ENCODE results near the gene MED26. TPM values are rescaled to one million over a fixed set of nuclear protein-coding genes. Genes with fewer than 3 reads are reported as not detected.

MED26 gene
- total RNA-seq, 1 donor from 2014 or later: 11.3 TPM

DNA sequence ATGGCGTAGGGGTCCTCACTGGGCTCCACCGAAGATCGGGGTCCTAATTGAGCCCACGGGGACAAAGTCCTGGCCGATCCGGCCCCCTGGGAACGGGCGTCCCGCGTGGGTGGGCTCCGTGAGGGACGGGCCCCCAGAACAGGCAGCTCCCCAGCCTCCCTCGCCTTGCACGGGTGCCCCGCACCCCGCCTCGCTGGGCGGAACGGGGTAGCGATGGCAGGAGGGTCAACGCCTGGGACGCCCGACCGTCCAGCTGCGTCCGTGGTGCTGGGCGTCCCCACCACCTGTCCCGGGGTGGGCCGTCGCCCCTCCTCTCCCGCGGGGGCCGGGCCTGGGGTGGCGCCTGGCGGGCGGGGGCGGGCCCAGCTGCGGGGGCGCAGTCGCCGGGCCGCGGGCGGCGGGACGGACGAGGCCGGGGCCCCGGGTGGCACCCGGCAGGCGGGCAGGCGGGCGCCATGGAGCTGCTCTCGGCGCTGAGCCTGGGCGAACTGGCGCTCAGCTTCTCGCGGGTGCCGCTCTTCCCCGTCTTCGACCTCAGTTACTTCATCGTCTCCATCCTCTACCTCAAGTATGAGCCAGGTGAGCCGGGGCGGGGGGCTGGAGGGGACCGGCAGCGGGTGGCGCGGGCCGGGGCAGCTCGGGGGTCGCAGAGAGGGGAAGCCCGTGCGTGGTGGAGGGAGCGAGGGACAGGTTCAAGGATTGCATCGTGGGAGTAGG, 32.9 kb upstream of the MED26 start, which contains the start of gene TMEM38A:
TSS of gene TMEM38A (plus strand) at position 377 of the 717 bp plus-strand sequence. CDS start at position 456, 79 bp downstream.
- peak within 1 kb of the TSS; percentile 59 to 93 for H3K4me3 ChIP-seq
- no peaks in the 10 kb centered on the region for H3K27me3 ChIP-seq
- peaks cover 0 to 6% of the 10 kb centered on the region in 2 donors for H3K36me3 ChIP-seq
- DNase-seq (ENCODE audit: extremely low spot score in 2 of 2): no peak
- peaks cover 41% of the 10 kb centered on the region for H3K4me1 ChIP-seq
- TF ChIP-seq, protein P1, sequence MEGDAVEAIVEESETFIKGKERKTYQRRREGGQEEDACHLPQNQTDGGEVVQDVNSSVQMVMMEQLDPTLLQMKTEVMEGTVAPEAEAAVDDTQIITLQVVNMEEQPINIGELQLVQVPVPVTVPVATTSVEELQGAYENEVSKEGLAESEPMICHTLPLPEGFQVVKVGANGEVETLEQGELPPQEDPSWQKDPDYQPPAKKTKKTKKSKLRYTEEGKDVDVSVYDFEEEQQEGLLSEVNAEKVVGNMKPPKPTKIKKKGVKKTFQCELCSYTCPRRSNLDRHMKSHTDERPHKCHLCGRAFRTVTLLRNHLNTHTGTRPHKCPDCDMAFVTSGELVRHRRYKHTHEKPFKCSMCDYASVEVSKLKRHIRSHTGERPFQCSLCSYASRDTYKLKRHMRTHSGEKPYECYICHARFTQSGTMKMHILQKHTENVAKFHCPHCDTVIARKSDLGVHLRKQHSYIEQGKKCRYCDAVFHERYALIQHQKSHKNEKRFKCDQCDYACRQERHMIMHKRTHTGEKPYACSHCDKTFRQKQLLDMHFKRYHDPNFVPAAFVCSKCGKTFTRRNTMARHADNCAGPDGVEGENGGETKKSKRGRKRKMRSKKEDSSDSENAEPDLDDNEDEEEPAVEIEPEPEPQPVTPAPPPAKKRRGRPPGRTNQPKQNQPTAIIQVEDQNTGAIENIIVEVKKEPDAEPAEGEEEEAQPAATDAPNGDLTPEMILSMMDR (IDR thresholded peaks at IDR 0.05): no peak
- TF ChIP-seq POLR2A (IDR thresholded peaks at IDR 0.05) (no peak), POLR2AphosphoS5 (IDR thresholded peaks at IDR 0.05; ENCODE audit: insufficient read depth in 1 of 2, low read depth in 1 of 2) (no peak)
- intact Hi-C loops (cut with DNase I): no loop called here
- H3K9me3 ChIP-seq: no peaks in the 10 kb centered on the region
- peak within 1 kb of the TSS; percentile 80 for H3K27ac ChIP-seq

DNA sequence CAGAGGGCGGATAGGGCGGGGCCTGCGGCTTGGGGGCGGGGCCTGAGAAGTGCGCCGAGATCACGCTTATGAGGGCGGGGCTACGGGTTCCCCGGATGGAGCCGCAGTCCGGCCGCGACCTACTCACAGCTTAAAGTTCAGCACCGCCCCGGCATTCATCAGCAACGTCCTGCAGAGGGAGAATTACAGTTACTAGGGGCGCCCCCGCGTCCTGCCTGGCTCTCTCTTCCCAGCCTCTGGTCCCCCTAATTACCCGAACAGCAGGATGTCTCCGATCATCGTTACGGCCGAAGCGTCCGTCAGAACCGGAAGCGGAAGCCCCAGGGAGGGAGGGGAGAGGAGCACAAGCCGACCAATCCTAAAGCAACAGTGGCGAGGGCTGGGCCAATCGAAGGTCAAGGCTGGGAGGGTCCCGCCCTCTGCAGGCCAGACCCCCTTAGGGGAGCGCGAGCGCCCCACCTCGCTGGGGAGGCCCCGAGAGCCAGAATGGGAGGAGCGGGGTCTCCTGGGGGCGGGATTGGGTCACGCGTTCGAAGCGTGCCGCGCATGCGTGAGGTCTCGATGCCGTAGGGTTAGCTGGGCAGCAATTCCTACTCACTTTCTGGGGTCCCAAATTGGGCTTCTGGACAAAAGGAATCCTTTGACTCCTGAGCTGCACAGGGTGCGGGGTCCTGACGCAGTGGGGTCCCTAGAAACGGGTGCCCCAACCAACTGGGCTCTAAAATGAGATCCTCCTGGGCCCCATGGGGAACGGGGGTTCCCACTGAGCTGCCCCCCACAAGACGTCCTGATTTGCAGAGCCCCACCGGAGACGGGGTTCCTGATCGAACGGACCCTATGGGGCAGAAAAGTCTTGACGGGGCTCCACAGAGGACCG, 32.1 kb upstream of the MED26 start, which contains the start of gene SMIM7:
TSS of gene SMIM7 (minus strand) at position 313 of the 877 bp plus-strand sequence. CDS start at position 279, 34 bp downstream.
- H3K9me3 ChIP-seq: no peaks in the 10 kb centered on the region
- H3K27ac ChIP-seq: peak within 1 kb of the TSS; percentile 80
- peak; percentile 99 for DNase-seq (ENCODE audit: extremely low spot score in 2 of 2)
- no peaks in the 10 kb centered on the region for H3K27me3 ChIP-seq
- intact Hi-C loops (cut with DNase I): loop anchor here (5.0 kb wide), 1 partner anchor 88 kb away; the partner anchor contains the start of gene SLC35E1
- TF ChIP-seq POLR2AphosphoS5 (IDR thresholded peaks at IDR 0.05; ENCODE audit: insufficient read depth in 1 of 2, low read depth in 1 of 2): peak; percentile 91 to 98
- TF ChIP-seq, protein P1 (IDR thresholded peaks at IDR 0.05): no peak
- TF ChIP-seq POLR2A (IDR thresholded peaks at IDR 0.05): peak in 1 of 2 donors; percentile 67
- peaks cover 41% of the 10 kb centered on the region for H3K4me1 ChIP-seq
- H3K4me3 ChIP-seq: peak within 1 kb of the TSS; percentile 59 to 93
- peaks cover 0 to 14% of the 10 kb centered on the region in 2 donors for H3K36me3 ChIP-seq

DNA sequence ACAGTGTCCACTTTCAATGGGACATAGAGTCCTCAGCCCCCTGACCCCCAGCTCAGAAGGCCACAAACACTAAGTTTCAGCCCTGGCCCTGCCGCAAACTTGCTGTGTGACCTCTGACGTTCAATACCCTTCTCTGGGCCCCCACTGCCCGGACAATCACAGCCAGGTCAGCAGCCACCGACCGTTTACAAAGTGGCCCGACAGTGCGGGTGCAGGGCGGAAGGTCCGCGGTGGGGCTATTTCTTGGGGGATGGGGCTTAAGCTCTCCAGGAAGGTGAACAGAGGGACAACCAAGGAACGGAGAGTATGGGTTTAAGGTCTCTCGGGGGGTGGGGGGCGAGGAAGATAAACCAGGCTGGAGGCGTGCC, 31.4 kb upstream of the MED26 start:
- no peak for TF ChIP-seq POLR2AphosphoS5 (IDR thresholded peaks at IDR 0.05; ENCODE audit: insufficient read depth in 1 of 2, low read depth in 1 of 2)
- TF ChIP-seq, protein P1 (IDR thresholded peaks at IDR 0.05): no peak
- H3K4me1 ChIP-seq: peaks cover 41% of the 10 kb centered on the region
- no peaks in the 10 kb centered on the region for H3K9me3 ChIP-seq
- H3K27ac ChIP-seq: peak overlapping the region; percentile 80
- H3K36me3 ChIP-seq: peaks cover 0 to 19% of the 10 kb centered on the region in 2 donors
- intact Hi-C loops (cut with DNase I): loop anchor here (5.0 kb wide), 1 partner anchor 87 kb away; the partner anchor contains the start of gene SLC35E1
- H3K27me3 ChIP-seq: no peaks in the 10 kb centered on the region
- no peak for DNase-seq (ENCODE audit: extremely low spot score in 2 of 2)
- peak overlapping the region; percentile 59 to 93 for H3K4me3 ChIP-seq

DNA sequence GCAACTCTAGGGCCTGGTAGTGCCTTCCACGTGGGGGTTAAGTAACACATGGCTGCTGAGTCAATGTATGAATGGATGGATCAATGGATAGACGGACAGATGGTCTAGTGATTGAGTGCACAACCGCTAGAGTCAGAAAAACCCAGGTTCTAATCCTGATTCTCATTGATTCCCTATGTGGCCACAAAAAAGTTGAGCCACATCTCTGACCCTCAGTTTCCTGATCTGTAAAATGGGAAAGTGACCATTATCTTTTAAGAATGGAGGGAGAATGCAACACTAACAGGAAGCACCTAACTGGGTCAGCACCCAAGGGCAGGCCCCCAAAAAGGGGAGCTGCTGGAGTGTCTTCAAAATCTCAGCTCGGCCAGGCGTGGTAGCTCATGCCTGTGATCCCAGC, 29.4 kb upstream of the MED26 start:
- Histone ChIP-seq H3K4me1 (peaks cover 41% of the 10 kb centered on the region), H3K27me3 (no peaks in the 10 kb centered on the region), H3K27ac (no peak overlapping the region), H3K9me3 (no peaks in the 10 kb centered on the region), H3K36me3 (peaks cover 0 to 40% of the 10 kb centered on the region in 2 donors), H3K4me3 (no peak overlapping the region)
- intact Hi-C loops (cut with DNase I): loop anchor here (5.0 kb wide), 1 partner anchor 85 kb away; the partner anchor contains the start of gene SLC35E1
- TF ChIP-seq POLR2AphosphoS5 (IDR thresholded peaks at IDR 0.05; ENCODE audit: insufficient read depth in 1 of 2, low read depth in 1 of 2) (no peak), POLR2A (IDR thresholded peaks at IDR 0.05) (no peak)
- TF ChIP-seq, protein P1 (IDR thresholded peaks at IDR 0.05): no peak
- DNase-seq (ENCODE audit: extremely low spot score in 2 of 2): no peak

All from vagina (tissue), 2 donors.